Measurements from ENCODE around the gene DGKB.

DNA sequence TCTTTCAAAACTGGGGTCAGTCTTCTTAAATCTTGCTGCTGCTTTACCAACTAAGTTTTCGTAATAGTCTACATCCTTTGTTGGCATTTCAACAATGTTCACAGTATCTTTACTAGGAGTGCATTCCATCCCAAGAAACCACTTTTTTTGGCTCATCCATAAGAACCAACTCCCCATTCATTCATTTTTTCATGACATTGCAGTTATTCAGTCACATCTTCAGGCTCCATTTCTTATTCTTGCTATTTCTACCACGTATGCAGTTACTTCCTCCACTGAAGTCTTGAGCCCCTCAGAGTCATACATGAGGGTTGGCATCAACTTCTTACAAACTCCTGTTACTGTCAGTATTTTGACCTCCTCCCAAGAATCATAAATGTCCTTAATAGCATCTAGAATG, 392.3 kb downstream of the DGKB start:
- TF ChIP-seq YY1 (IDR thresholded peaks at IDR 0.05; ENCODE audit: insufficient read depth, insufficient read length) (no peak), ZNF274 (IDR thresholded peaks at IDR 0.05; ENCODE audit: low read depth, low read length) (no peak)

All from NT2/D1 (cell line).